Thoracic aorta (tissue), 2 donors: ENCODE measurements around the gene LRP1B. TPM values are rescaled to one million over a fixed set of nuclear protein-coding genes. Genes with fewer than 3 reads are reported as not detected.

Experiments
- ATAC-seq: fragments of 150-250 bp; one replicate; pipeline ENCODE4 v1.8.0; 2017; ENCODE audit warnings: low read depth; ENCODE audit not compliant: insufficient number of reproducible peaks, low FRiP score
- DNase-seq: peaks from one replicate; pipeline ENCODE4 v3.0.0-alpha.2; 2020; ENCODE audit warnings: low spot score
- H3K27ac ChIP-seq, 2 donors: fragments of 200-600 bp; sonication (generic); 1 replicate in 1 of 2; 2 replicates in 1 of 2; pipeline ENCODE4 v1.5.1; 2016; ENCODE audit warnings: mild to moderate bottlenecking in 2 of 2, moderate library complexity in 2 of 2
- H3K27me3 ChIP-seq: fragments of 200-600 bp; sonication (generic); replicated peaks from 2 replicates; pipeline ENCODE4 v1.6.0; 2016; ENCODE audit warnings: mild to moderate bottlenecking; ENCODE audit not compliant: insufficient read depth
- H3K36me3 ChIP-seq: fragments of 200-600 bp; sonication (generic); one replicate; pipeline ENCODE4 v1.5.1; 2016
- H3K4me1 ChIP-seq, 2 donors: fragments of 200-600 bp; sonication (generic); 1 replicate in 1 of 2; 2 replicates in 1 of 2; pipeline versions ENCODE4 v1.5.1 to v1.6.0; 2016; ENCODE audit warnings: low read depth in 2 of 2, mild to moderate bottlenecking in 1 of 2; ENCODE audit not compliant: control insufficient read depth in 1 of 2
- H3K4me3 ChIP-seq: fragments of 200-600 bp; sonication (generic); 2 replicates; pipeline ENCODE4 v1.5.1; 2016; ENCODE audit warnings: mild to moderate bottlenecking
- H3K9me3 ChIP-seq: fragments of 200-600 bp; sonication (generic); 2 replicates; pipeline ENCODE4 v1.5.1; 2016
- total RNA-seq, 2 donors: library from RNA; depleted of rRNA; stranded (reverse); fragments of >200 nt; gene quantifications; one replicate each; pipeline versions ENCODE4 v1.1.0 to v1.2.3, GENCODE V29; 2016
- TF ChIP-seq, protein P1 (sequence below): fragments of 200-600 bp; sonication (generic); IDR thresholded peaks from one replicate; pipeline ENCODE4 v1.5.1; 2019; ENCODE audit warnings: antibody characterized with exemption

LRP1B gene
- total RNA-seq, 2 donors from 2014 or later = 0.27 to 0.28 TPM

DNA sequence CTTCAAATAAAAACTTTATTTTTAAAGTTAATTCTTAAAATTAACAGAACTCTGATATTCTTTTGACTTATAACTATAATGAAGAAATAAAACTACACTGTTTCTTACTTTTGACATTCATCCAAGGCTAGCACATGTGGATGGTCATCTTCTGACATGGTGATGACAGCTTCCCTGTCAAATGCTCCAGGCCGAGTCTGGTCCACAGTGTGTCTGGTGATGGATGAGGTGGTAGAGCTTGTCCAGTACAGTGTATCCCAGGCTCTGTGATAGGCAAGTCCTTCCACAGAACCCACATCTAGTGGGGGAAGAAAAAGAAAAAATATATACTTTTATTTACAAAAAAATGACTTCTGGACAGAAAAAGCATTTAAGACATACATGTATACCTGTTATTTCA is 1529.5 kb downstream of the LRP1B start:
- ATAC-seq = no peak
- H3K36me3 ChIP-seq = no peaks in the 10 kb centered on the region
- H3K27ac ChIP-seq = no peak overlapping the region
- H3K27me3 ChIP-seq = no peaks in the 10 kb centered on the region
- no peak for DNase-seq
- TF ChIP-seq, protein P1, sequence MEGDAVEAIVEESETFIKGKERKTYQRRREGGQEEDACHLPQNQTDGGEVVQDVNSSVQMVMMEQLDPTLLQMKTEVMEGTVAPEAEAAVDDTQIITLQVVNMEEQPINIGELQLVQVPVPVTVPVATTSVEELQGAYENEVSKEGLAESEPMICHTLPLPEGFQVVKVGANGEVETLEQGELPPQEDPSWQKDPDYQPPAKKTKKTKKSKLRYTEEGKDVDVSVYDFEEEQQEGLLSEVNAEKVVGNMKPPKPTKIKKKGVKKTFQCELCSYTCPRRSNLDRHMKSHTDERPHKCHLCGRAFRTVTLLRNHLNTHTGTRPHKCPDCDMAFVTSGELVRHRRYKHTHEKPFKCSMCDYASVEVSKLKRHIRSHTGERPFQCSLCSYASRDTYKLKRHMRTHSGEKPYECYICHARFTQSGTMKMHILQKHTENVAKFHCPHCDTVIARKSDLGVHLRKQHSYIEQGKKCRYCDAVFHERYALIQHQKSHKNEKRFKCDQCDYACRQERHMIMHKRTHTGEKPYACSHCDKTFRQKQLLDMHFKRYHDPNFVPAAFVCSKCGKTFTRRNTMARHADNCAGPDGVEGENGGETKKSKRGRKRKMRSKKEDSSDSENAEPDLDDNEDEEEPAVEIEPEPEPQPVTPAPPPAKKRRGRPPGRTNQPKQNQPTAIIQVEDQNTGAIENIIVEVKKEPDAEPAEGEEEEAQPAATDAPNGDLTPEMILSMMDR = no peak
- no peaks in the 10 kb centered on the region for H3K9me3 ChIP-seq
- no peak overlapping the region for H3K4me3 ChIP-seq
- no peaks in the 10 kb centered on the region for H3K4me1 ChIP-seq

DNA sequence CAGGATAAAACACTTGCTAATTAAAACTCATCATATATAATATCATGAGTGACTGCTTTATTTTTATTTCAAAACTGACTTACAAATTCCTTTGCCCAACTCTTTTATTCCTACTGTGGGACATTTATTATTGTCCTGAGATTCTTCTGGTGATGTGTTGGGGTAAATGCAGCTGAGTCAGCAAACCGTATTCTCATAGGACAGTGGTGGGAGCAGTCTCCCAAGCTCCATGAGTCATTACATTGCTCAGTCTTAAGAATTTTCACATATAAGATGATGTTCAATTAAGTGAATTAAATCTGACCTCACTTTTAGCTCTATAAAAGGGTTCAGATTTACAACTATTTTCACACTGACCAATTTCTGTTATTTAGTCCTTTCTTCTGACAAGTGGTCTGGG is 1530.7 kb downstream of the LRP1B start:
- Histone ChIP-seq H3K36me3 (no peaks in the 10 kb centered on the region), H3K27ac (no peak overlapping the region), H3K4me3 (no peak overlapping the region), H3K9me3 (no peaks in the 10 kb centered on the region), H3K27me3 (no peaks in the 10 kb centered on the region), H3K4me1 (no peaks in the 10 kb centered on the region)
- ATAC-seq (no peak), DNase-seq (no peak)
- TF ChIP-seq, protein P1 = no peak

DNA sequence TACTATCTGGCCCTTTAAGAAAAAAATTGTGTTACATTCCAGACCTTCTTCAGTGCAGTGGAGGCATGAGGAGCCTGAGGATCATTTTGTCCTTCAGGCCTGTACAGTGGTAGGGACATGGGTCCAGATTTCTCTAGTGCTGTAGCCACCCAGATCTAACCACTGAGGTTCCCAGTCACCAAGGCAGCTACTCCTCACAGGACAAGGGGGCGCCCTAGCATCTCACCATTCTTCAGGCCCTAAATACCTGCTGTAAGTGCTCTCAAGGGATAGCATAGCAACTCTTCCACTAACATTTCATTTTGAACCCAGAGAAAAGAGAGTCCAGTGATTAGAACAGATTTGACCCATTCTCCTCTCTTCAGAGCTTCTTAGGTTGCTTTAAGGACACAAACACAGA is 1533.0 kb downstream of the LRP1B start:
- Histone ChIP-seq H3K27ac (no peak overlapping the region), H3K9me3 (no peaks in the 10 kb centered on the region), H3K4me1 (no peaks in the 10 kb centered on the region), H3K36me3 (no peaks in the 10 kb centered on the region), H3K4me3 (no peak overlapping the region), H3K27me3 (no peaks in the 10 kb centered on the region)
- DNase-seq = no peak
- TF ChIP-seq, protein P1 = no peak
- ATAC-seq = no peak

DNA sequence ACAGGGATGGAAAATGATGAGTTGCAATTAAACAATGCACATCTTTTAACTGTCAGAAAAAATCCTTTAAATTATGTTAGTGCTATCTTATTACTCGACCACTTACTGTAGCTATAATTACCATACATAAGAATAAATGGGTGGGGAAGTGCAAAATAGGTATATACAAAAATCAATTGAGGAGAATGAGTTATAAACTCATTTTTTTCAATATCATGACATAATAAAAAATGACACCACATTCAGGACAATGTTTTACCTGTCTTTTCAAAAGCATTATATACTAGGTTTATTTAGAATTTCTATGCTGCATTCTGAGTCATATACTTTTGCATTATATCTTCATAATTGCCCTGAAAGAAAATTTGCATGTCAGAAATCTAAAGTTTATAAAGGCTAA is 1533.6 kb downstream of the LRP1B start:
- H3K9me3 ChIP-seq = no peaks in the 10 kb centered on the region
- H3K27ac ChIP-seq = no peak overlapping the region
- no peak for DNase-seq
- H3K4me1 ChIP-seq = no peaks in the 10 kb centered on the region
- ATAC-seq = no peak
- TF ChIP-seq, protein P1 = no peak
- no peak overlapping the region for H3K4me3 ChIP-seq
- no peaks in the 10 kb centered on the region for H3K36me3 ChIP-seq
- H3K27me3 ChIP-seq = no peaks in the 10 kb centered on the region

DNA sequence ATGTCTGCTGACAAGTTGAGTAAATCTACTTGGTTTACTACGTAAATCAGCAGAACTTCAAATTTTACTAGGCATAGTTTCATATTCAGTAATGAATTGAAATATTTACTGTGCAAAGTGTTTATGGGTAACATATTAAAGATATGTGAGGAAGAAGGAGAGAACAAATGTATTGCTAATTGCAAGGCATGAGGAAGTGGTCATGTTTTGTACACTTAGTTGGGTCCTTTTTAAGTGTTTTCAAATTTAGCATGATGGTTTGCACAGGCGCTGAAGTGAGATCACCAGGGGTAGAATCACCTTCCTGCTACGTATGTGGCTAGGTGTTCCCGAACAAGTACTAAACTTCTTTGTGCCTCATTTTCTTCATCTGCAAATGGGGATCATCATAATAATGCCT is 1534.4 kb downstream of the LRP1B start:
- no peak for DNase-seq
- Histone ChIP-seq H3K4me3 (no peak overlapping the region), H3K27ac (no peak overlapping the region), H3K36me3 (no peaks in the 10 kb centered on the region), H3K27me3 (no peaks in the 10 kb centered on the region), H3K9me3 (no peaks in the 10 kb centered on the region), H3K4me1 (no peaks in the 10 kb centered on the region)
- ATAC-seq = no peak
- TF ChIP-seq, protein P1 = no peak
